Measurements from ENCODE around the gene NELFCD.

The NELFCD gene

DNA sequence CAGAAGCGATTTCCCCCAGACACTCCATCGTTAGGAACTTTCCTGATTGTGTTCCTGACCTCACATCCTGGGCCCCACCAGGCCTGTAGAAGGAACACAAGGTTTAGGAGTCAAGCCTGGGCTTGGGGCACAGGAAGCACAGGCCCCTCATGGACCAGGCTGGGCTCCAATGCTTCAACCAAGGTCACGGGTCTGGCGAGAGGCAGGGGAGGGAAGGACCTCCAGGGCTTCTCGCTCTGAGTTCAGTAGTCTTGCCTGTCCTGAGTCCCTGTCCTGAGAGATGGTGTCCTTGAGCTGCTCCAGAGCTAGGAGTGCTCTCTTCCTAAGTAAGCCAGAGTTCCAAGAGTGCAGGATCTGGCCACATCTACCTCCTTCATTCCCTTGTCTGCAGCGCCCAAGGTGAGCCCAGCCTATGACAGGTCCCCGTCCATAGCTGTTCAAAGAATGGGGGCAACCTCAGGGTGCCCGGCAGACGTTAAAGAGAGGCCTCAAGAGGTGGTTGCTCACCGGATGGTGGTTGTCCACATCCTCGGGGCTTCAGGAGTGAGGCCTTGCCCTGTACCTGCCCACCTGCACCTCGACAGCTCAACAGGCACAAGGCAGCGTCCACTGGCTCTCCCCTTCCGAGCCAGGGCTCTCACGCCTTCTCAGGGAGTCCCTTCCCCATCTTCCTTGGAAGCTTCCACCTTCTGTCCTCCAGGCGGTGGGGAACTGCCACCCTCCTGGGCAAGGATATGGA is 36.6 kb downstream of the NELFCD start:
- Histone ChIP-seq H3K36me3 (ENCODE audit: insufficient read depth, insufficient read length, low read length) (peaks cover under 1% of the 10 kb centered on the region), H3K9me3 (ENCODE audit: insufficient read depth, low read length) (no peaks in the 10 kb centered on the region)
- no peak for TF ChIP-seq ZNF274 (IDR thresholded peaks at IDR 0.05; ENCODE audit: low read depth, low read length)
- no peak for TF ChIP-seq SUZ12 (IDR thresholded peaks at IDR 0.05; ENCODE audit: extremely low read depth, insufficient read depth, insufficient read length)
- TF ChIP-seq YY1 (IDR thresholded peaks at IDR 0.05; ENCODE audit: insufficient read depth, insufficient read length) = no peak

DNA sequence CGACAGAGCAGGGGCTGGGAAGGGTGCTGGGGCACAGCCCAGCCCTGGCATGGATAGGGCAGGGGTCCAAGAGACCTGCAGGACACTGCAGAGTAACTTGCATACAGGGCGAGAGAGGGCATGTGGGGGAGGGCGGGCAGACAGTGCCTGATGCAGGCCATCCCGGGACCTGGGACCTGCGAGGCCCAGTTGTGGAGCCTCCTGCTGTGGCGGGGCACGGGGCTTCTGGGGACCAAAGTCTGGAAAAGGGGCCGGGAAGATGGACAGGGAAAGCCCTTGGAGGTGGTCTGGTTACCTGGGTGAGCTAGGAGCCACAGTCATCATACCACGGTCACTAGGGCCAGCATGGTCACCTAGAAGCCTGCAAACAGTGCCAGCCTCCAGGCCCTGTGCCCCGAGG is 37.8 kb downstream of the NELFCD start:
- Histone ChIP-seq H3K4me1 (ENCODE audit: insufficient read depth, insufficient read length) (peaks cover 13% of the 10 kb centered on the region), H3K27me3 (ENCODE audit: insufficient read depth, insufficient read length) (peaks cover 19% of the 10 kb centered on the region), H3K36me3 (ENCODE audit: insufficient read depth, insufficient read length, low read length) (peaks cover 10% of the 10 kb centered on the region), H3K9me3 (ENCODE audit: insufficient read depth, low read length) (no peaks in the 10 kb centered on the region), H3K9ac (ENCODE audit: insufficient read length, low read depth) (no peak overlapping the region), H3K4me3 (ENCODE audit: insufficient read length, low read depth) (no peak overlapping the region)
- TF ChIP-seq YY1 (IDR thresholded peaks at IDR 0.05; ENCODE audit: insufficient read depth, insufficient read length) (no peak), ZNF274 (IDR thresholded peaks at IDR 0.05; ENCODE audit: low read depth, low read length) (no peak), SUZ12 (IDR thresholded peaks at IDR 0.05; ENCODE audit: extremely low read depth, insufficient read depth, insufficient read length) (no peak)
- DNase-seq (ENCODE audit: low read depth, low spot score) = no peak

More for the DNA sequence above, 36.6 kb downstream of the NELFCD start:
- H3K9ac ChIP-seq (ENCODE audit: insufficient read length, low read depth) = no peak overlapping the region
- H3K4me1 ChIP-seq (ENCODE audit: insufficient read depth, insufficient read length) = peaks cover 13% of the 10 kb centered on the region
- no peak for DNase-seq (ENCODE audit: low read depth, low spot score)
- H3K27me3 ChIP-seq (ENCODE audit: insufficient read depth, insufficient read length) = peaks cover 21% of the 10 kb centered on the region
- no peak overlapping the region for H3K4me3 ChIP-seq (ENCODE audit: insufficient read length, low read depth)

DNA sequence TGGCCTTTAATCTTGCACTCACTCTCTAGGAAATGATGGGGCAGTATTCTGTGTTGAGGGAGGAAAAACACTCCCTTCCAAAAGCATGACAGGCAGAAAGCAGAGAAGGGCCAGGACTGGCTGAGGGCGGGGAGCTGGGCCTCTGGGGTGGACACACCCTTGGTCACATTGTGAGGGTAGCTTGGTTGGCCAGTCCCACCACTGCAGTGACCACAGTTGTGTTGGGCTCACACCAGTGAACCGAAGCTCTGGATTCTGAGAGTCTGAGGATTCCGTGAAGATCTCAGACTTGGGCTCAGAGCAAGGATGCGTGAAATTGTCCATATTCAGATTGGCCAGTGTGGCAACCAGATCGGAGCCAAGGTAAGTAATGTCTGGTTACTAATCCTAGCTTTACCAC is 38.2 kb downstream of the NELFCD start, which contains the start of gene TUBB1:
TSS of gene TUBB1 (plus strand) at position 213 of the 400 bp plus-strand sequence. CDS start at position 307, 94 bp downstream.
- peaks cover 19% of the 10 kb centered on the region for H3K27me3 ChIP-seq (ENCODE audit: insufficient read depth, insufficient read length)
- no peaks in the 10 kb centered on the region for H3K9me3 ChIP-seq (ENCODE audit: insufficient read depth, low read length)
- no peak for DNase-seq (ENCODE audit: low read depth, low spot score)
- no peak within 1 kb of the TSS for H3K9ac ChIP-seq (ENCODE audit: insufficient read length, low read depth)
- H3K4me3 ChIP-seq (ENCODE audit: insufficient read length, low read depth) = no peak within 1 kb of the TSS
- peaks cover 10% of the 10 kb centered on the region for H3K4me1 ChIP-seq (ENCODE audit: insufficient read depth, insufficient read length)
- TF ChIP-seq SUZ12 (IDR thresholded peaks at IDR 0.05; ENCODE audit: extremely low read depth, insufficient read depth, insufficient read length) = no peak
- TF ChIP-seq YY1 (IDR thresholded peaks at IDR 0.05; ENCODE audit: insufficient read depth, insufficient read length) = no peak
- TF ChIP-seq ZNF274 (IDR thresholded peaks at IDR 0.05; ENCODE audit: low read depth, low read length) = no peak
- H3K36me3 ChIP-seq (ENCODE audit: insufficient read depth, insufficient read length, low read length) = peaks cover 14% of the 10 kb centered on the region

DNA sequence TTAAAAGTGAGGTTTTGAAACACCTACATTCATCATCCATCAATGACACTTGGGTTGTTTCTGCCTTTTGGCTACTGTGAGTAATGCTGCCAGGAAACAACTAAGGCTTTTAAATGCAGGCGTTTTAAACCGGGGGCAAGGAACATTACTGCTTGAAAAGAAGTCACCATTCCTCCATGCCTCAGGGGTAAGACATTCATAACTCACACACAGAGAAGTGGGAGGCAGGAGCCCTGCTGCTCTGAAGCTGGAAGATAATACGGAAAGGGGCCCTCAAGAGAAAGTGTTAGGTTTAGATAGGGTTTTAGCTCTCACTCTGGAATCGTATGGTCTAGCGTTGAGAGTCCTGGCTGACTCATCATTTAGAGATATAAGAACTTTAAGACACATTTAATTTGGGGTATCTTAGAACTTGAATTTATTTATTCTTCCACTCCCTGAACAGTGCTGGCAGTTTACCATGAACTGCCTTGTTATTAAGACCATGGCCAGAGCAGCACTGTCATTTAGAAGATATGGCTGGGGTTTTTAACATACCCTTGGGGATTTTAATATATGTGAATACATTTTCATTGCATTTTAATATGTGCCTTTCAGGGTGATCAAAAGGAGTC is 40.0 kb downstream of the NELFCD start:
- TF ChIP-seq ZNF274 (IDR thresholded peaks at IDR 0.05; ENCODE audit: low read depth, low read length) = no peak
- TF ChIP-seq YY1 (IDR thresholded peaks at IDR 0.05; ENCODE audit: insufficient read depth, insufficient read length) = no peak
- no peak for TF ChIP-seq SUZ12 (IDR thresholded peaks at IDR 0.05; ENCODE audit: extremely low read depth, insufficient read depth, insufficient read length)
- Histone ChIP-seq H3K36me3 (ENCODE audit: insufficient read depth, insufficient read length, low read length) (peaks cover 32% of the 10 kb centered on the region), H3K4me3 (ENCODE audit: insufficient read length, low read depth) (no peak overlapping the region), H3K9ac (ENCODE audit: insufficient read length, low read depth) (no peak overlapping the region), H3K27me3 (ENCODE audit: insufficient read depth, insufficient read length) (peaks cover 28% of the 10 kb centered on the region), H3K9me3 (ENCODE audit: insufficient read depth, low read length) (no peaks in the 10 kb centered on the region), H3K4me1 (ENCODE audit: insufficient read depth, insufficient read length) (peaks cover 3% of the 10 kb centered on the region)
- DNase-seq (ENCODE audit: low read depth, low spot score) = no peak

DNA sequence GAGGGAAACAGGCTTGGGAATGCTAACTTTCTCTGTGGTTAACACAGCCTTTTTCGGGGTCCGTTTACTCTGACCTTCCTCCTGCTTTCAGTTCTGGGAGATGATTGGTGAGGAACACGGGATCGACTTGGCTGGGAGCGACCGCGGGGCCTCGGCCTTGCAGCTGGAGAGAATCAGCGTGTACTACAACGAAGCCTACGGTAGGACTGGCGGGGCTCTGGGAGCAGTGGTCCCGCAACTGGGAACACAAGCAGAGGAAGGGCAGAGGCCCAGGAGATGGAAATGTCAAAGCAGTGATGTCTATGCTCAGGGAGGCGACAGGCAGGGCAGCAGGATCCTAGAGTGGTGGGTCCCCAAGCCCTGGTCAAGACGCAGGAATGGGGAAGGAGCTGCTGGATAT is 41.7 kb downstream of the NELFCD start:
- peaks cover 41% of the 10 kb centered on the region for H3K27me3 ChIP-seq (ENCODE audit: insufficient read depth, insufficient read length)
- peaks cover 3% of the 10 kb centered on the region for H3K4me1 ChIP-seq (ENCODE audit: insufficient read depth, insufficient read length)
- no peak for DNase-seq (ENCODE audit: low read depth, low spot score)
- no peak overlapping the region for H3K4me3 ChIP-seq (ENCODE audit: insufficient read length, low read depth)
- TF ChIP-seq YY1 (IDR thresholded peaks at IDR 0.05; ENCODE audit: insufficient read depth, insufficient read length) (no peak), SUZ12 (IDR thresholded peaks at IDR 0.05; ENCODE audit: extremely low read depth, insufficient read depth, insufficient read length) (no peak), ZNF274 (IDR thresholded peaks at IDR 0.05; ENCODE audit: low read depth, low read length) (no peak)
- peaks cover 48% of the 10 kb centered on the region for H3K36me3 ChIP-seq (ENCODE audit: insufficient read depth, insufficient read length, low read length)
- H3K9me3 ChIP-seq (ENCODE audit: insufficient read depth, low read length) = no peaks in the 10 kb centered on the region
- no peak overlapping the region for H3K9ac ChIP-seq (ENCODE audit: insufficient read length, low read depth)

DNA sequence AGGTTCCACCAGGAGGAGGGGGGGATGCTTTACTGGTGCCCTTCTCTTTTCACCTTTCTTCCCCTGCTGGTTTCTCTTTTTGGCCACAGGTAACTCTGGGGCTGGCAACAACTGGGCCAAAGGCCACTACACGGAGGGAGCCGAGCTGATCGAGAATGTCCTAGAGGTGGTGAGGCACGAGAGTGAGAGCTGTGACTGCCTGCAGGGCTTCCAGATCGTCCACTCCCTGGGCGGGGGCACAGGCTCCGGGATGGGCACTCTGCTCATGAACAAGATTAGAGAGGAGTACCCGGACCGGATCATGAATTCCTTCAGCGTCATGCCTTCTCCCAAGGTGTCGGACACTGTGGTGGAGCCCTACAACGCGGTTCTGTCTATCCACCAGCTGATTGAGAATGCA is 42.6 kb downstream of the NELFCD start:
- Histone ChIP-seq H3K27me3 (ENCODE audit: insufficient read depth, insufficient read length) (peaks cover 48% of the 10 kb centered on the region), H3K9me3 (ENCODE audit: insufficient read depth, low read length) (no peaks in the 10 kb centered on the region), H3K9ac (ENCODE audit: insufficient read length, low read depth) (no peak overlapping the region), H3K4me1 (ENCODE audit: insufficient read depth, insufficient read length) (peaks cover 3% of the 10 kb centered on the region), H3K4me3 (ENCODE audit: insufficient read length, low read depth) (no peak overlapping the region), H3K36me3 (ENCODE audit: insufficient read depth, insufficient read length, low read length) (peaks cover 57% of the 10 kb centered on the region)
- no peak for DNase-seq (ENCODE audit: low read depth, low spot score)
- TF ChIP-seq ZNF274 (IDR thresholded peaks at IDR 0.05; ENCODE audit: low read depth, low read length) (no peak), YY1 (IDR thresholded peaks at IDR 0.05; ENCODE audit: insufficient read depth, insufficient read length) (no peak), SUZ12 (IDR thresholded peaks at IDR 0.05; ENCODE audit: extremely low read depth, insufficient read depth, insufficient read length) (no peak)

DNA sequence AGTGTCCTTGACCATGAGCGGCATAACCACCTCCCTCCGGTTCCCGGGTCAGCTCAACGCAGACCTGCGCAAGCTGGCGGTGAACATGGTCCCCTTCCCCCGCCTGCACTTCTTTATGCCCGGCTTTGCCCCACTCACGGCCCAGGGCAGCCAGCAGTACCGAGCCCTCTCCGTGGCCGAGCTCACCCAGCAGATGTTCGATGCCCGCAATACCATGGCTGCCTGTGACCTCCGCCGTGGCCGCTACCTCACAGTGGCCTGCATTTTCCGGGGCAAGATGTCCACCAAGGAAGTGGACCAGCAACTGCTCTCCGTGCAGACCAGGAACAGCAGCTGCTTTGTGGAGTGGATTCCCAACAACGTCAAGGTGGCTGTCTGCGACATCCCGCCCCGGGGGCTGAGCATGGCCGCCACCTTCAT is 43.1 kb downstream of the NELFCD start:
- Histone ChIP-seq H3K4me3 (ENCODE audit: insufficient read length, low read depth) (no peak overlapping the region), H3K4me1 (ENCODE audit: insufficient read depth, insufficient read length) (peaks cover 3% of the 10 kb centered on the region), H3K9me3 (ENCODE audit: insufficient read depth, low read length) (no peaks in the 10 kb centered on the region), H3K36me3 (ENCODE audit: insufficient read depth, insufficient read length, low read length) (peaks cover 62% of the 10 kb centered on the region), H3K9ac (ENCODE audit: insufficient read length, low read depth) (no peak overlapping the region), H3K27me3 (ENCODE audit: insufficient read depth, insufficient read length) (peaks cover 48% of the 10 kb centered on the region)
- TF ChIP-seq YY1 (IDR thresholded peaks at IDR 0.05; ENCODE audit: insufficient read depth, insufficient read length) = no peak
- TF ChIP-seq ZNF274 (IDR thresholded peaks at IDR 0.05; ENCODE audit: low read depth, low read length) = no peak
- TF ChIP-seq SUZ12 (IDR thresholded peaks at IDR 0.05; ENCODE audit: extremely low read depth, insufficient read depth, insufficient read length) = no peak
- DNase-seq (ENCODE audit: low read depth, low spot score) = no peak
